Gastroesophageal sphincter (tissue), 3 donors: ENCODE measurements around the gene AP2S1.
"Not testable (repeated sequence)": the region's sequence is repeated elsewhere in the genome, so short reads cannot be mapped to it uniquely, and the experiment has no call there.

Source experiments
- CTCF ChIP-seq, 4 experiments: fragments of 200-600 bp in 2 of 4; fragments of 450-650 bp in 2 of 4; sonication (generic) in 1 of 4; IDR thresholded peaks; one replicate each; pipeline ENCODE4 v1.5.1; 2017 to 2019; ENCODE audit warnings: antibody characterized with exemption in 4 of 4, mild to moderate bottlenecking in 2 of 4, moderate library complexity in 2 of 4
- EP300 ChIP-seq: sonication (generic); formaldehyde crosslinking; IDR thresholded peaks from one replicate; pipeline ENCODE4 v1.6.1; 2017; ENCODE audit warnings: antibody characterized with exemption, mild to moderate bottlenecking

GRCh38 chr19:46882751-46883150 is 32.1 kb upstream of the AP2S1 start:
- TF ChIP-seq CTCF (IDR thresholded peaks at IDR 0.05); EP300: not testable (repeated sequence)
